ENCODE measurements around the gene NOS3. TPM values are rescaled to one million over a fixed set of nuclear protein-coding genes. Genes with fewer than 3 reads are reported as not detected.
A peak's percentile ranks its signal among the peaks of the same experiment; 100 is the strongest.

NOS3 gene
- total and polyA plus RNA-seq, 2 experiments from 2014 or later, result 0.32 to 0.83 TPM

- in situ Hi-C loops (cut with MboI), result no loop called here
- Histone ChIP-seq H3K4me2 (ENCODE audit: unreplicated experiment) (no peak overlapping the region), H3K27ac (no peak overlapping the region), H3K79me2 (ENCODE audit: insufficient read depth) (peaks cover 19% of the 10 kb centered on the region), H2AFZ (no peak overlapping the region), H3K9me3 (ENCODE audit: low read depth) (no peaks in the 10 kb centered on the region), H3F3A (ENCODE audit: insufficient read depth) (peaks cover 12% of the 10 kb centered on the region), H3K4me3 (no peak overlapping the region), H3K9me2 (ENCODE audit: insufficient read depth) (no peaks in the 10 kb centered on the region), H4K20me1 (ENCODE audit: insufficient read depth) (no peaks in the 10 kb centered on the region), H3K4me1 (ENCODE audit: insufficient read depth) (peaks cover 16% of the 10 kb centered on the region), H3K9ac (no peak overlapping the region), H3K27me3 (replicated peaks; ENCODE audit: insufficient read depth) (no peaks in the 10 kb centered on the region), H3K36me3 (ENCODE audit: low read depth) (no peaks in the 10 kb centered on the region)
- TF ChIP-seq EZH2phosphoT487 (IDR thresholded peaks at IDR 0.05; ENCODE audit: insufficient read depth, low read depth), result no peak
- no peak for TF ChIP-seq EZH2 (IDR thresholded peaks at IDR 0.05; ENCODE audit: insufficient read depth, poor library complexity, severe bottlenecking)
- no peak for DNase-seq
- WGBS, 2 experiments (ENCODE audit: low coverage in 1 of 2, low lambda C conversion rate in 2 of 2, missing lambda C conversion rate in 2 of 2), result 88% methylated on average over 21 of the region's 21 CpGs
These were observed 43.7 kb downstream of the NOS3 start for GRCh38 chr7:151034312-151035025.

GRCh38 chr7:151035026-151035717, 44.4 kb downstream of the NOS3 start:
- H3K4me1 ChIP-seq (ENCODE audit: insufficient read depth), result peaks cover 18% of the 10 kb centered on the region
- no peak for DNase-seq
- peaks cover 12% of the 10 kb centered on the region for H3F3A ChIP-seq (ENCODE audit: insufficient read depth)
- in situ Hi-C loops (cut with MboI), result no loop called here
- 80 to 84% methylated on average over 21 of the region's 21 CpGs for WGBS, 2 experiments (ENCODE audit: low coverage in 1 of 2, low lambda C conversion rate in 2 of 2, missing lambda C conversion rate in 2 of 2)
- H3K27ac ChIP-seq, result no peak overlapping the region
- no peak overlapping the region for H3K4me3 ChIP-seq
- TF ChIP-seq EZH2phosphoT487 (IDR thresholded peaks at IDR 0.05; ENCODE audit: insufficient read depth, low read depth) (no peak), EZH2 (IDR thresholded peaks at IDR 0.05; ENCODE audit: insufficient read depth, poor library complexity, severe bottlenecking) (no peak)
- no peak overlapping the region for H3K4me2 ChIP-seq (ENCODE audit: unreplicated experiment)
- H3K9me2 ChIP-seq (ENCODE audit: insufficient read depth), result no peaks in the 10 kb centered on the region
- H3K9ac ChIP-seq, result no peak overlapping the region
- H3K27me3 ChIP-seq (replicated peaks; ENCODE audit: insufficient read depth), result no peaks in the 10 kb centered on the region
- no peaks in the 10 kb centered on the region for H4K20me1 ChIP-seq (ENCODE audit: insufficient read depth)
- H2AFZ ChIP-seq, result no peak overlapping the region
- no peaks in the 10 kb centered on the region for H3K36me3 ChIP-seq (ENCODE audit: low read depth)
- H3K9me3 ChIP-seq (ENCODE audit: low read depth), result no peaks in the 10 kb centered on the region
- H3K79me2 ChIP-seq (ENCODE audit: insufficient read depth), result peaks cover 12% of the 10 kb centered on the region; the same call in 1 of the 2 replicates

- Histone ChIP-seq H3F3A (ENCODE audit: insufficient read depth) (peaks cover 12% of the 10 kb centered on the region), H3K79me2 (ENCODE audit: insufficient read depth) (peaks cover 8% of the 10 kb centered on the region; the same call in 1 of the 2 replicates), H2AFZ (no peak overlapping the region), H3K9me3 (ENCODE audit: low read depth) (no peaks in the 10 kb centered on the region), H3K4me3 (no peak overlapping the region), H3K36me3 (ENCODE audit: low read depth) (no peaks in the 10 kb centered on the region), H3K27ac (no peak overlapping the region), H3K4me2 (ENCODE audit: unreplicated experiment) (no peak overlapping the region), H3K27me3 (replicated peaks; ENCODE audit: insufficient read depth) (no peaks in the 10 kb centered on the region), H4K20me1 (ENCODE audit: insufficient read depth) (no peaks in the 10 kb centered on the region), H3K9ac (no peak overlapping the region), H3K4me1 (ENCODE audit: insufficient read depth) (peaks cover 18% of the 10 kb centered on the region), H3K9me2 (ENCODE audit: insufficient read depth) (no peaks in the 10 kb centered on the region)
- 87 to 88% methylated on average over 14 to 17 of the region's 17 CpGs for WGBS, 2 experiments (ENCODE audit: low coverage in 1 of 2, low lambda C conversion rate in 2 of 2, missing lambda C conversion rate in 2 of 2)
- DNase-seq, result no peak
- TF ChIP-seq EZH2phosphoT487 (IDR thresholded peaks at IDR 0.05; ENCODE audit: insufficient read depth, low read depth), result no peak
- TF ChIP-seq EZH2 (IDR thresholded peaks at IDR 0.05; ENCODE audit: insufficient read depth, poor library complexity, severe bottlenecking), result no peak
- in situ Hi-C loops (cut with MboI), result no loop called here
These were observed 45.1 kb downstream of the NOS3 start for GRCh38 chr7:151035902-151036301.

- no peaks in the 10 kb centered on the region for H3K36me3 ChIP-seq (ENCODE audit: low read depth)
- H3K9me3 ChIP-seq (ENCODE audit: low read depth), result no peaks in the 10 kb centered on the region
- H3K4me2 ChIP-seq (ENCODE audit: unreplicated experiment), result peak overlapping the region; percentile 69
- H3K79me2 ChIP-seq (ENCODE audit: insufficient read depth), result no peaks in the 10 kb centered on the region
- 24 to 28% methylated on average over 12 of the region's 12 CpGs for WGBS, 2 experiments (ENCODE audit: low coverage in 1 of 2, low lambda C conversion rate in 2 of 2, missing lambda C conversion rate in 2 of 2)
- no peaks in the 10 kb centered on the region for H3K9me2 ChIP-seq (ENCODE audit: insufficient read depth)
- H4K20me1 ChIP-seq (ENCODE audit: insufficient read depth), result no peaks in the 10 kb centered on the region
- TF ChIP-seq EZH2phosphoT487 (IDR thresholded peaks at IDR 0.05; ENCODE audit: insufficient read depth, low read depth) (no peak), EZH2 (IDR thresholded peaks at IDR 0.05; ENCODE audit: insufficient read depth, poor library complexity, severe bottlenecking) (no peak)
- peak overlapping the region; percentile 81 for H3K9ac ChIP-seq
- no peak overlapping the region for H3K4me3 ChIP-seq
- no peaks in the 10 kb centered on the region for H3K27me3 ChIP-seq (replicated peaks; ENCODE audit: insufficient read depth)
- in situ Hi-C loops (cut with MboI), result no loop called here
- H3K27ac ChIP-seq, result peak overlapping the region; percentile 94
- DNase-seq, result peak; percentile 97
- H3F3A ChIP-seq (ENCODE audit: insufficient read depth), result peaks cover 12% of the 10 kb centered on the region
- H3K4me1 ChIP-seq (ENCODE audit: insufficient read depth), result peaks cover 18% of the 10 kb centered on the region
- no peak overlapping the region for H2AFZ ChIP-seq
These were observed 48.4 kb downstream of the NOS3 start for GRCh38 chr7:151038951-151039849.

Data from GM23248 (cell line).